HepG2 (cell line): ENCODE results near the gene PLIN3. TPM values are rescaled to one million over a fixed set of nuclear protein-coding genes. Genes with fewer than 3 reads are reported as not detected.

Experiments
- ASH2L ChIP-seq: fragments of 300-600, 200-600 bp; sonication (generic); IDR thresholded peaks from 2 replicates; pipeline ENCODE4 v1.7.0; 2017; ENCODE audit warnings: low read depth, mild to moderate bottlenecking, moderate library complexity, mixed read lengths, low read length; ENCODE audit not compliant: insufficient read length
- CREM ChIP-seq, 2 experiments: sonication (generic) in 1 of 2; formaldehyde crosslinking in 1 of 2; IDR thresholded peaks; 2 replicates each; pipeline versions ENCODE4 v1.4.0 to v1.6.1; 2016 to 2020; ENCODE audit warnings: antibody characterized with exemption in 1 of 2, mild to moderate bottlenecking in 1 of 2, missing genetic modification reagents in 1 of 2
- GTF3A ChIP-seq: sonication (generic); formaldehyde crosslinking; conservative IDR thresholded peaks from 2 replicates; pipeline ENCODE4 v1.4.0; 2020; ENCODE audit warnings: mild to moderate bottlenecking, missing genetic modification reagents
- HMG20B ChIP-seq: conservative IDR thresholded peaks from 2 replicates; pipeline ENCODE4 v1.6.1; 2016; ENCODE audit warnings: missing genetic modification reagents, missing compliant biosample characterization
- HNF4A ChIP-seq: sonication (generic); formaldehyde crosslinking; IDR thresholded peaks from 2 replicates; pipeline ENCODE4 v1.4.0; 2020; ENCODE audit warnings: missing genetic modification reagents
- HOMEZ ChIP-seq: IDR thresholded peaks from 2 replicates; pipeline ENCODE4 v1.6.1; 2016; ENCODE audit warnings: low read depth
- JUND ChIP-seq: sonication (generic); formaldehyde crosslinking; IDR thresholded peaks from 2 replicates; pipeline ENCODE4 v1.8.0; 2022; ENCODE audit warnings: mild to moderate bottlenecking, missing genetic modification reagents
- KDM3A ChIP-seq: IDR thresholded peaks from 2 replicates; pipeline ENCODE4 v1.6.1; 2018; ENCODE audit warnings: low read depth, missing compliant biosample characterization
- NFIC ChIP-seq: IDR thresholded peaks from 2 replicates; pipeline ENCODE4 v1.6.1; 2012; ENCODE audit warnings: mild to moderate bottlenecking, low read length, inconsistent platforms
- NR2F6 ChIP-seq, 2 experiments: IDR thresholded peaks; 2 replicates each; pipeline ENCODE4 v1.6.1; 2016; ENCODE audit warnings: antibody characterized with exemption in 1 of 2, mild to moderate bottlenecking in 1 of 2
- PATZ1 ChIP-seq: sonication (generic); formaldehyde crosslinking; IDR thresholded peaks from 2 replicates; pipeline ENCODE4 v1.4.0; 2020; ENCODE audit warnings: missing genetic modification reagents
- RCOR2 ChIP-seq: IDR thresholded peaks from 2 replicates; pipeline ENCODE4 v1.6.1; 2016; ENCODE audit warnings: missing biosample characterization, missing genetic modification reagents
- SALL1 ChIP-seq: sonication (generic); formaldehyde crosslinking; IDR thresholded peaks from 2 replicates; pipeline ENCODE4 v1.8.0; 2022; ENCODE audit warnings: mild to moderate bottlenecking, missing genetic modification reagents
- TCF7L2 ChIP-seq: IDR thresholded peaks from 2 replicates; pipeline ENCODE4 v1.6.1; 2011; ENCODE audit warnings: mild to moderate bottlenecking, low read depth, low read length, moderate library complexity
- TEAD3 ChIP-seq: optimal IDR thresholded peaks from 2 replicates; pipeline ENCODE3; 2016; ENCODE audit warnings: borderline replicate concordance
- ZMYM4 ChIP-seq: sonication (generic); formaldehyde crosslinking; IDR thresholded peaks from 2 replicates; pipeline ENCODE4 v1.8.1; 2023; ENCODE audit warnings: mild to moderate bottlenecking, missing genetic modification reagents
- ZNF362 ChIP-seq: sonication (generic); formaldehyde crosslinking; IDR thresholded peaks from 2 replicates; pipeline ENCODE4 v1.4.0; 2020; ENCODE audit warnings: missing genetic modification reagents, mild to moderate bottlenecking, borderline replicate concordance
- ZNF530 ChIP-seq: sonication (generic); formaldehyde crosslinking; IDR thresholded peaks from 2 replicates; pipeline ENCODE4 v1.5.0; 2020; ENCODE audit warnings: low read depth, mild to moderate bottlenecking, missing genetic modification reagents
- ZNF629 ChIP-seq: sonication (generic); formaldehyde crosslinking; conservative IDR thresholded peaks from 2 replicates; pipeline ENCODE4 v1.5.0; 2020; ENCODE audit warnings: missing genetic modification reagents
- ZNF761 ChIP-seq: sonication (generic); formaldehyde crosslinking; conservative IDR thresholded peaks from 2 replicates; pipeline ENCODE4 v1.4.0; 2020; ENCODE audit warnings: mild to moderate bottlenecking, missing genetic modification reagents
- polyA plus RNA-seq, 8 experiments: library from polyadenylated mRNA; depleted of rRNA in 3 of 8; stranded (reverse) in 7 of 8; unstranded in 1 of 8; fragments of >200 nt; fragmentation: Illumina TruSeq in 4 of 8; extraction: Trizol in 4 of 8; gene quantifications; 2 replicates each; pipeline versions ENCODE4 v1.2.1 to v1.2.3, GENCODE V29; 2011 to 2016; ENCODE audit warnings: low read depth in 4 of 8, missing spikeins in 1 of 8, mixed read lengths in 1 of 8; ENCODE audit not compliant: insufficient read depth in 1 of 8
- total RNA-seq, 5 experiments: library from RNA; depleted of rRNA; stranded (reverse); fragments of >200 nt; fragmentation: Illumina TruSeq; extraction: Trizol; gene quantifications; 2 replicates each; pipeline ENCODE4 v1.2.3, GENCODE V29; 2016; ENCODE audit warnings: low read depth in 1 of 5

The PLIN3 gene
- total and polyA plus RNA-seq, 2 of the 13 experiments (the other 11 are each of a cell fraction or from before 2014, with no cell fraction given): 49.3 to 57.9 TPM

- TF ChIP-seq ZNF761 (CRISPR knock-in tag) (peak; percentile 82; the same call in 1 of the 2 replicates), HNF4A (CRISPR knock-in tag) (peak; percentile 60), ZNF362 (CRISPR knock-in tag) (peak; percentile 91), ZMYM4 (CRISPR knock-in tag) (peak; percentile 79), RCOR2 (CRISPR knock-in tag) (peak; percentile 100), JUND (CRISPR knock-in tag) (peak; percentile 100), HMG20B (CRISPR knock-in tag) (0 out of 2 replicates have a peak, but pooled peaks have one; percentile 39), TCF7L2 (no peak), HOMEZ (CRISPR knock-in tag) (peak; percentile 62; the same call in 1 of the 2 replicates), ZNF530 (CRISPR knock-in tag) (no peak), CREM (IDR thresholded peaks at IDR 0.05) (peak; percentile 60; the same call in 1 of the 2 replicates), CREM (CRISPR knock-in tag; IDR thresholded peaks at IDR 0.05) (no peak), PATZ1 (peak; percentile 77), KDM3A (peak; percentile 39), NFIC (peak; percentile 23; the same call in 1 of the 2 replicates), TEAD3 (peak; percentile 84), SALL1 (peak; percentile 87), NR2F6 (IDR thresholded peaks at IDR 0.05) (no peak; the same call in 1 of the 2 replicates), NR2F6 (CRISPR knock-in tag; IDR thresholded peaks at IDR 0.05) (peak; percentile 62), ASH2L (peak; percentile 36), ZNF629 (CRISPR knock-in tag) (peak; percentile 79), GTF3A (CRISPR knock-in tag) (no peak)
Measured at GRCh38 chr19:4870025-4870700, 2.7 kb upstream of the PLIN3 start (continued).
